Loucy (cell line): Measurements from ENCODE around the gene CRYGD.

Experiments used
- CTCF ChIP-seq: fragments of 200-600 bp; sonication (generic); conservative IDR thresholded peaks from 2 replicates; pipeline ENCODE4 v1.5.1; 2014; ENCODE audit warnings: mild to moderate bottlenecking, antibody characterized with exemption, low read length
- EZH2phosphoT487 ChIP-seq: fragments of 200-600 bp; IDR thresholded peaks from 2 replicates; pipeline ENCODE4 v1.6.1; 2018; ENCODE audit warnings: antibody characterized with exemption, mild to moderate bottlenecking, moderate library complexity, borderline replicate concordance

GRCh38 chr2:208074610-208075356, 49.5 kb downstream of the CRYGD start:
- TF ChIP-seq CTCF (no peak), EZH2phosphoT487 (no peak)
